ENCODE measurements around the gene UNC5C. TPM values are rescaled to one million over a fixed set of nuclear protein-coding genes. Genes with fewer than 3 reads are reported as not detected.

The UNC5C gene
- total RNA-seq, 4 donors from 2014 or later = 1.7 to 2.4 (median 2.0) TPM

GRCh38 chr4:95504501-95504900 lies 44.3 kb downstream of the UNC5C start:
- peaks cover 0 to 7% (median 0%) of the 10 kb centered on the region in 4 donors for H3K4me1 ChIP-seq
- TF ChIP-seq CTCF (IDR thresholded peaks at IDR 0.05) (no peak), POLR2AphosphoS5 (IDR thresholded peaks at IDR 0.05) (no peak), EP300 (IDR thresholded peaks at IDR 0.05) (no peak), POLR2A (IDR thresholded peaks at IDR 0.05; ENCODE audit: low read depth) (no peak)
- H3K27ac ChIP-seq (replicated peaks in 1 of 4) = no peak overlapping the region
- no peak overlapping the region for H3K4me3 ChIP-seq
- WGBS = 69% methylated on average over 3 of the region's 3 CpGs
- intact Hi-C loops (cut with DNase I) = no loop called here
- H3K36me3 ChIP-seq = no peaks in the 10 kb centered on the region
- DNase-seq (ENCODE audit: extremely low spot score) = no peak
- H3K9me3 ChIP-seq = no peaks in the 10 kb centered on the region
- H3K27me3 ChIP-seq = no peaks in the 10 kb centered on the region

- intact Hi-C loops (cut with DNase I) = no loop called here
- Histone ChIP-seq H3K36me3 (no peaks in the 10 kb centered on the region), H3K4me1 (peaks cover 0 to 7% (median 0%) of the 10 kb centered on the region in 4 donors), H3K9me3 (no peaks in the 10 kb centered on the region), H3K27ac (replicated peaks in 1 of 4) (no peak overlapping the region), H3K4me3 (no peak overlapping the region), H3K27me3 (no peaks in the 10 kb centered on the region)
- DNase-seq (ENCODE audit: extremely low spot score) = no peak
- no peak for TF ChIP-seq EP300 (IDR thresholded peaks at IDR 0.05)
- TF ChIP-seq CTCF (IDR thresholded peaks at IDR 0.05) = no peak
- WGBS = 43% methylated on average over 1 of the region's 1 CpG
Observed at GRCh38 chr4:95500361-95500760, 48.4 kb downstream of the UNC5C start.

- peaks cover 0 to 7% (median 0%) of the 10 kb centered on the region in 4 donors for H3K4me1 ChIP-seq
- TF ChIP-seq POLR2AphosphoS5 (IDR thresholded peaks at IDR 0.05) = no peak
- no peak for TF ChIP-seq CTCF (IDR thresholded peaks at IDR 0.05)
- no peak for TF ChIP-seq EP300 (IDR thresholded peaks at IDR 0.05)
- no peak for TF ChIP-seq POLR2A (IDR thresholded peaks at IDR 0.05; ENCODE audit: low read depth)
- H3K4me3 ChIP-seq = no peak overlapping the region
- intact Hi-C loops (cut with DNase I) = no loop called here
- H3K9me3 ChIP-seq = no peaks in the 10 kb centered on the region
- H3K27ac ChIP-seq (replicated peaks in 1 of 4) = no peak overlapping the region
- no peak for DNase-seq (ENCODE audit: extremely low spot score)
- H3K27me3 ChIP-seq = no peaks in the 10 kb centered on the region
- H3K36me3 ChIP-seq = no peaks in the 10 kb centered on the region
- WGBS = 82% methylated on average over 2 of the region's 2 CpGs
Observed at GRCh38 chr4:95499291-95499696, 49.5 kb downstream of the UNC5C start.

GRCh38 chr4:95494186-95494585 lies 54.6 kb downstream of the UNC5C start:
- Histone ChIP-seq H3K9me3 (no peaks in the 10 kb centered on the region), H3K27ac (replicated peaks in 1 of 4) (no peak overlapping the region), H3K27me3 (no peaks in the 10 kb centered on the region), H3K36me3 (no peaks in the 10 kb centered on the region), H3K4me1 (no peaks in the 10 kb centered on the region), H3K4me3 (no peak overlapping the region)
- intact Hi-C loops (cut with DNase I) = no loop called here
- TF ChIP-seq POLR2A (IDR thresholded peaks at IDR 0.05; ENCODE audit: low read depth) = no peak
- TF ChIP-seq POLR2AphosphoS5 (IDR thresholded peaks at IDR 0.05) = no peak
- TF ChIP-seq CTCF (IDR thresholded peaks at IDR 0.05) = no peak
- no peak for TF ChIP-seq EP300 (IDR thresholded peaks at IDR 0.05)
- DNase-seq (ENCODE audit: extremely low spot score) = no peak

GRCh38 chr4:95478679-95479078 lies 70.1 kb downstream of the UNC5C start:
- Histone ChIP-seq H3K27me3 (no peaks in the 10 kb centered on the region), H3K9me3 (no peaks in the 10 kb centered on the region), H3K4me1 (no peaks in the 10 kb centered on the region), H3K36me3 (no peaks in the 10 kb centered on the region), H3K27ac (replicated peaks in 1 of 4) (no peak overlapping the region), H3K4me3 (no peak overlapping the region)
- TF ChIP-seq POLR2A (IDR thresholded peaks at IDR 0.05; ENCODE audit: low read depth) (no peak), CTCF (IDR thresholded peaks at IDR 0.05) (no peak), EP300 (IDR thresholded peaks at IDR 0.05) (no peak), POLR2AphosphoS5 (IDR thresholded peaks at IDR 0.05) (no peak)
- no peak for DNase-seq (ENCODE audit: extremely low spot score)
- 92% methylated on average over 6 of the region's 6 CpGs for WGBS
- intact Hi-C loops (cut with DNase I) = no loop called here
